ENCODE results near the gene NDUFA7. TPM values are rescaled to one million over a fixed set of nuclear protein-coding genes. Genes with fewer than 3 reads are reported as not detected.
"Not testable (repeated sequence)": the region's sequence is repeated elsewhere in the genome, so short reads cannot be mapped to it uniquely, and the experiment has no call there.

The NDUFA7 gene
- total RNA-seq, 1 donor from 2014 or later = 35.8 TPM

DNA sequence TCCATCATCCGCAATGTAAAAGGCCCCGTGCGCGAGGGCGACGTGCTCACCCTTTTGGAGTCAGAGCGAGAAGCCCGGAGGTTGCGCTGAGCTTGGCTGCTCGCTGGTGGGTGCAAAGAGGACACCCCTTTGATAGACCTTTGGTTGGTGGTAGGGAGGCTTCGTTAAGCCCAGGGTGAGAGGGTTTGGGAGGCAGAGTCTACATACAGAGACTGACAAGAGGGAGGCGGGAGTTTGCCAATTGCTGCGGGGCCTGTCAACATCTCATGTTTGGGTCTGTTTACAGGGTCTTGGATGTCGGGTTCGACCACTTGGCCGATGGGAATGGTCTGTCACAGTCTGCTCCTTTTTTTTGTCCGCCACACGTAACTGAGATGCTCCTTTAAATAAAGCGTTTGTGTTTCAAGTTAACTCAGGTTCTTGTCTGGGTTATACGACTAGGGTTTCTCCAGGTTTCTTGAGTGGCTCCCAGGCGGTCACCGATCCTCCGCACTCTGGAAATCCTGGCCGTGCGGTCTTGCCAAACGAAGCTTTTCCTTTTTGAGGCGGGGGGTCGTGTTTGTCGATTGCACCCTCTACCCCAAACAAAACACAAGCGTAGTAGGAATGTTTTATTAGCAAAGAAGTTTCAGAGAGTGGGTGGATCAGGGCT lies 937 bp upstream of the NDUFA7 start:
- peaks cover 5% of the 10 kb centered on the region for H3K27me3 Mint-ChIP-seq
- TF ChIP-seq, protein P1, sequence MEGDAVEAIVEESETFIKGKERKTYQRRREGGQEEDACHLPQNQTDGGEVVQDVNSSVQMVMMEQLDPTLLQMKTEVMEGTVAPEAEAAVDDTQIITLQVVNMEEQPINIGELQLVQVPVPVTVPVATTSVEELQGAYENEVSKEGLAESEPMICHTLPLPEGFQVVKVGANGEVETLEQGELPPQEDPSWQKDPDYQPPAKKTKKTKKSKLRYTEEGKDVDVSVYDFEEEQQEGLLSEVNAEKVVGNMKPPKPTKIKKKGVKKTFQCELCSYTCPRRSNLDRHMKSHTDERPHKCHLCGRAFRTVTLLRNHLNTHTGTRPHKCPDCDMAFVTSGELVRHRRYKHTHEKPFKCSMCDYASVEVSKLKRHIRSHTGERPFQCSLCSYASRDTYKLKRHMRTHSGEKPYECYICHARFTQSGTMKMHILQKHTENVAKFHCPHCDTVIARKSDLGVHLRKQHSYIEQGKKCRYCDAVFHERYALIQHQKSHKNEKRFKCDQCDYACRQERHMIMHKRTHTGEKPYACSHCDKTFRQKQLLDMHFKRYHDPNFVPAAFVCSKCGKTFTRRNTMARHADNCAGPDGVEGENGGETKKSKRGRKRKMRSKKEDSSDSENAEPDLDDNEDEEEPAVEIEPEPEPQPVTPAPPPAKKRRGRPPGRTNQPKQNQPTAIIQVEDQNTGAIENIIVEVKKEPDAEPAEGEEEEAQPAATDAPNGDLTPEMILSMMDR (IDR thresholded peaks at IDR 0.05) = no peak
- CTCF ChIA-PET = interaction anchor here (1.4 kb wide), 1 partner anchor 53 kb away, joined by 5 read pairs; no protein-coding TSS in a partner anchor
- intact Hi-C loops (cut with micrococcal nuclease) = loop anchor here (1.0 to 10.0 kb wide), 6 partner anchors 14 to 379 kb away; partner anchors contain the start of genes CD320, HNRNPM, RAB11B and TIMM44
- peaks cover 41% of the 10 kb centered on the region for H3K36me3 Mint-ChIP-seq (ENCODE audit: low read depth)
- peak overlapping the region; percentile 96 for H3K27ac Mint-ChIP-seq
- peaks cover 37% of the 10 kb centered on the region for H3K4me1 Mint-ChIP-seq
- ATAC-seq (ENCODE audit: low read depth) = no peak
- POLR2A ChIA-PET = interaction anchor here (0.6 to 2.3 kb wide), 11 partner anchors 11 to 256 kb away, joined by 3 to 11 read pairs (median 6); partner anchors contain the start of genes HNRNPM, MARCHF2, RAB11B and ZNF414
- H3K4me3 Mint-ChIP-seq = peak overlapping the region; percentile 98
- no peaks in the 10 kb centered on the region for H3K9me3 Mint-ChIP-seq
- no peak for DNase-seq

DNA sequence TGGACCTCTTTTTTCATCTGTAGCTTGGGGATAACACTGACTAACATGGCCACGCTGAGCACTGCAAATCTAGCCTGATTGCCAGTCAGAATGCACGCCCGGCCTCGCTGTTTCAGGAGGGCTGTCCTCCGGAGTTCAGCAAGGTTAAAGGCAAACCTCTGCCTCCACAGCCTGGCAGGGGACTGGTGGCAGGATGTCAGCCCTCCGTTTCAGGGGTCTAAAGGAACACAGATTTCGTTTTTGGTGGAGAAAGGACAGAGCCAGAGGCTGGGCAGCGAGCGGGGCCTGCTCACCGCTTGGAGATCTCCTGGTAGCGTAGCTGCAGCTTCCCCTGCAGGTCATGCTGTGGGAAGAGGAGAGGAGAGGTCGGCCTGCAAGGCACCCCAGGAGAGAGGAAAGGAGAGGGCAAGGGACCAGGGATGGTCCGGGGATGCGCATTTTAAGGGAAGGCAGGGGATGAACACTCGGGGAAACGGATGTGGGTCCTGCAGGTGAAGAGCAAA lies 560 bp downstream of the NDUFA7 start:
- ATAC-seq (ENCODE audit: low read depth) = peak; percentile 3
- H3K27me3 Mint-ChIP-seq = no peaks in the 10 kb centered on the region
- intact Hi-C loops (cut with micrococcal nuclease) = loop anchor here (1.0 to 10.0 kb wide), 6 partner anchors 12 to 377 kb away; partner anchors contain the start of genes CD320, HNRNPM, RAB11B and TIMM44
- peaks cover 37% of the 10 kb centered on the region for H3K4me1 Mint-ChIP-seq
- peaks cover 49% of the 10 kb centered on the region for H3K36me3 Mint-ChIP-seq (ENCODE audit: low read depth)
- H3K27ac Mint-ChIP-seq = peak overlapping the region; percentile 96
- no peak for DNase-seq
- TF ChIP-seq, protein P1 (IDR thresholded peaks at IDR 0.05) = no peak
- POLR2A ChIA-PET = interaction anchor here (0.6 to 2.3 kb wide), 21 partner anchors 10 to 1251 kb away, joined by 3 to 12 read pairs (median 5); partner anchors contain the start of genes HNRNPM, MARCHF2, RAB11B and ZNF414
- peak overlapping the region; percentile 98 for H3K4me3 Mint-ChIP-seq
- H3K9me3 Mint-ChIP-seq = no peaks in the 10 kb centered on the region
- CTCF ChIA-PET = interaction anchor here (1.3 to 1.4 kb wide), 2 partner anchors 51 to 162 kb away, joined by 4 to 5 read pairs; no protein-coding TSS in a partner anchor

DNA sequence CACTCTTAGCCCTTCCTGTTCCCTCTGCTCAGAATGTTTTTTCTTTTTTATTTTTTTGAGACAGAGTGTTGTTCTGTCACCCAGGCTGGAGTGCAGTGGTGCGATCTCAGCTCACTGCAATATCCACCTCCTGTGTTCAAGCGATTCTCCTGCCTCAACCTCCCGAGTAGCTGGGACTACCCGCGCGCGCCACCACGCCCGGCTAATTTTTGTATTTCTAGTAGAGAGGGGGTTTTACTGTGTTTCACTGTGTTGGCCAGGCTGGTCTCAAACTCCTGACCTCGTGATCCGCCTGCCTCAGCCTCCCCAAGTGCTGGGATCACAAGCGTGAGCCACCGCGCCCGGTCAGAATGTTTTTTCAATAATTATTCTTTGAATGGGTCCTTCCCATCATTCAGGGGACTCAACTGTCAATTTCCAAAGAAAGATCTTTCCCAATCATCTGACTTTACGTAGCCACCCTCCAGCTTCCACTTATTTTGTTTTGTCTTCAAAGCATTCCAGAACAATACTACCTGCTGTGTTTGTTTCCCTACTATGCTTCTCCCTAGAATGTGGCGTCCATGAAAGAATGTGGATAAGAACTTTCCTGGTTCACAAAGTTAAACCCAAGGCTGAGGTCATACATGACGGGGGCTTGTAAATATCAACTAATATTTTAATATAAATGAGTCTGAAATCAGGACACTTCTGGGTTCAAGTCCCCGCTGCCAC lies 1.2 kb downstream of the NDUFA7 start:
- CTCF ChIA-PET = interaction anchor here (1.3 kb wide), 1 partner anchor 161 kb away, joined by 4 read pairs; no protein-coding TSS in a partner anchor

DNA sequence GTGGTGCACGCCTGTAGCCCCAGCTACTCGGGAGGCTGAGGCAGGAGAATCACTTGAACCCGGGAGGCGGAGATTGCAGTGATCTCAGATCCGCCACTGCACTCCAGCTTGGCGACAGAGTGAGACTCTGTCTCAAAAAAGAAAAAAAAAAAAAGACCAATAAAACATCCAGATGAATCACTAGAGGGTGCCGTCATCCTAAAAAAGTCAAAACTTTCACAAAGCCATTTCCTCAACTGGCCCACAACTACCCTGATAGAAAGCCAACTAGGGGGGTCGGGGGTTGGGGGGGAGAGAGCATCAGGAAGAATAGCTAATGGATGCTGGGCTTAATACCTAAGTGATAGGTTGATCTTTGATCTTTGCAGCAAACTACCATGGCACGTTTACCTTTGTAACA lies 2.3 kb downstream of the NDUFA7 start:
- CTCF ChIA-PET = interaction anchor here (0.6 kb wide), 1 partner anchor 1217 kb away, joined by 3 read pairs; no protein-coding TSS in a partner anchor

More for the DNA sequence above, 1.2 kb downstream of the NDUFA7 start:
- Mint-ChIP-seq H3K27me3 (no peaks in the 10 kb centered on the region), H3K9me3 (no peaks in the 10 kb centered on the region), H3K27ac (peak overlapping the region; percentile 96), H3K4me3 (peak overlapping the region; percentile 98), H3K36me3 (ENCODE audit: low read depth) (peaks cover 55% of the 10 kb centered on the region), H3K4me1 (peaks cover 37% of the 10 kb centered on the region)
- intact Hi-C loops (cut with micrococcal nuclease) = loop anchor here (10.0 kb wide), 1 partner anchor 55 kb away; no protein-coding TSS in a partner anchor
- no peak for DNase-seq
- no peak for ATAC-seq (ENCODE audit: low read depth)
- TF ChIP-seq, protein P1 (IDR thresholded peaks at IDR 0.05) = no peak
- POLR2A ChIA-PET = interaction anchor here (0.6 to 2.3 kb wide), 9 partner anchors 9 to 898 kb away, joined by 3 to 11 read pairs (median 4); partner anchors contain the start of genes RAB11B and ZNF414

DNA sequence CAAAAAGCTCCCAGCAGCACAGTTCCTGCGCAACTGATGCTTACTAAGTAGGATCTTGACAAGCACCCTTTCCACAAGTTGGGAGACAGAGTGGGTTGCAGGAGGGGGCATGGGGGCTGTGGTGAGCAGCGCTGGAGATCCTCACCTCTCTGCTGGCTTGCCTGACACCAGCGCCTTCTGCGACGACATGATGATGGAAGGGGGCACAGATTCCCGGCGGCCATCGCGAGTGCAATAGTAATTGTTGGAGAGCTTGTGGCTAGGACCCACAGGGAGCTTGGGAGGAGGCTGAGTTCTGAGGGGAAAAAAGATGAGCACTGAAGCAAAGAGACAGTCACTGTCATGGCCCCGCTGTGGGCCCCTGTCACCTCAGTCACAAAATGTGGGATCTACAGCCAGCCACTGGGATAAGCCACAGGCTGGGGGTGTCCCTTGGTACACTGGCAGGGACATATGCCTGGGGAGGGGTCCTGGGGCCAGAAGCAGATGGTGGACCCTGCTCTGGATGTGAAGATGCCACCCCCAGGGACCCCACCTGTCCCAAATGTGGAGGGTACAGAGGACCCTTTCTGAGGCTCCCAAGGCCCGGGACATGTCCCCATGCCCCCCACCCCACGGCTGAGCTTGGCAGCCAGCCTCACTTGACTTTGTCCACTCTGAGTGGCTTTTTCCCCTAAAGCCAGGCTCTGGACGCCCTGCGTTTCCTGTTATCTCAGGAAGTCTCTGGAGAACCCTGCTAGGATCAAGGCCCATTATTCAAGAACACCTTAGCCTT lies 4.6 kb downstream of the NDUFA7 start:
- Mint-ChIP-seq H3K27ac (no peak overlapping the region), H3K9me3 (no peaks in the 10 kb centered on the region), H3K4me3 (no peak overlapping the region), H3K4me1 (peaks cover 18% of the 10 kb centered on the region), H3K27me3 (no peaks in the 10 kb centered on the region), H3K36me3 (ENCODE audit: low read depth) (peaks cover 51% of the 10 kb centered on the region)
- ChIA-PET CTCF (no interaction called here), POLR2A (interaction anchor here (0.5 kb wide), 1 partner anchor 49 kb away, joined by 3 read pairs; no protein-coding TSS in a partner anchor)
- TF ChIP-seq, protein P1 (IDR thresholded peaks at IDR 0.05) = no peak
- ATAC-seq (ENCODE audit: low read depth) (no peak), DNase-seq (no peak)
- intact Hi-C loops (cut with micrococcal nuclease) = no loop called here

More for the DNA sequence above, 2.3 kb downstream of the NDUFA7 start:
- H3K27me3 Mint-ChIP-seq; H3K9me3 Mint-ChIP-seq; ATAC-seq (ENCODE audit: low read depth); DNase-seq; intact Hi-C loops (cut with micrococcal nuclease): not testable (repeated sequence)
- H3K36me3 Mint-ChIP-seq (ENCODE audit: low read depth) = peaks cover 59% of the 10 kb centered on the region
- peak overlapping the region; percentile 30 for H3K27ac Mint-ChIP-seq
- H3K4me1 Mint-ChIP-seq = peaks cover 37% of the 10 kb centered on the region
- H3K4me3 Mint-ChIP-seq = peak overlapping the region; percentile 56
- POLR2A ChIA-PET = interaction anchor here (0.6 to 1.0 kb wide), 5 partner anchors 8 to 1221 kb away, joined by 3 to 15 read pairs (median 4); partner anchors contain the start of gene CD320

DNA sequence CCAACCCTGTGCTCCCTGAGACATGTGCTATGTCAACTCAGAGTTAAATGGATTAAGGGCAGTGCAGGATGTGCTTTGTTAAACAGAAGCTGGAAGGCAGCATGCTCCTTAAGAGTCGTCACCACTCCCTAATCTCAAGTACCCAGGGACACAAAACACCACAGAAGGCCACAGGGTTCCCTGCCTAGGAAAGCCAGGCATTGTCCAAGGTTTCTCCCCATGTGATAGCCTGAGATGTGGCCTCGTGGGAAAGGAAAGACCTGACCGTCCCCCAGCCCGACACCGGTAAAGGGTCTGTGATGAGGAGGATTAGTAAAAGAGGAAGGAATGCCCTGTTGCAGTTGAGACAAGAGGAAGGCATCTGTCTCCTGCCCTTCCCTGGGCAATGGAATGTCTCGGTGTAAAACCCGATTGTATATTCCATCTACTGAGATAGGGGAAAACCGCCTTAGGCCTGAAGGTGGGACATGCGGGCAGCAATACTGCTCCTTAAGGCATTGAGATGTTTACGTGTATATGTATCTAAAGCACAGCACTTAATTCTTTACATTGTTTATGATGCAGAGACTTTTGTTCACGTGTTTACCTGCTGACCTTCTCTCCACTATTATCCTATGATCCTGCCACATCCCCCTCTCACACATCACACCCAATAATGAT lies 6.1 kb downstream of the NDUFA7 start:
- H3K27ac Mint-ChIP-seq; intact Hi-C loops (cut with micrococcal nuclease); ATAC-seq (ENCODE audit: low read depth); DNase-seq; H3K27me3 Mint-ChIP-seq; POLR2A ChIA-PET; H3K9me3 Mint-ChIP-seq; H3K4me3 Mint-ChIP-seq; CTCF ChIA-PET; H3K4me1 Mint-ChIP-seq: not testable (repeated sequence)
- H3K36me3 Mint-ChIP-seq (ENCODE audit: low read depth) = peaks cover 54% of the 10 kb centered on the region

All from activated B cell treated with CpG ODN at 0.5 μM for 24 hours (primary cell).